SK-N-SH (cell line): Measurements from ENCODE around the gene VAV1. TPM values are rescaled to one million over a fixed set of nuclear protein-coding genes. Genes with fewer than 3 reads are reported as not detected.

Experiments used
- CTCF ChIA-PET: fragments of 300-600, 350-600 bp; formaldehyde crosslinking; extraction: SDS; loops from one replicate; lab custom pipeline; 2021; lab: Yijun Ruan, JAX
- POLR2A ChIA-PET: fragments of 350-600 bp; sonication (Branson Sonifier 250); formaldehyde crosslinking; extraction: SDS; loops from one replicate; lab custom pipeline; 2020; ENCODE audit warnings: antibody characterized with exemption, inconsistent platforms; lab: Yijun Ruan, JAX
- DNase-seq: peaks from one replicate; pipeline ENCODE4 v3.0.0; 2012
- H2AFZ ChIP-seq: fragments of 200-600 bp; sonication (generic); 2 replicates; pipeline ENCODE4 v1.8.1; 2016; ENCODE audit warnings: antibody characterized with exemption, mild to moderate bottlenecking, low read depth
- H3F3A ChIP-seq: fragments of 200-600 bp; sonication (generic); replicated peaks from 2 replicates; pipeline ENCODE3; 2016; ENCODE audit warnings: antibody characterized with exemption, mild to moderate bottlenecking; ENCODE audit not compliant: insufficient read depth
- H3K27ac ChIP-seq, 2 experiments: fragments of 200-500 bp in 1 of 2; fragments of 200-600 bp in 1 of 2; sonication (Bioruptor generic) in 1 of 2; sonication (generic), shearing (Covaris generic) in 1 of 2; 2 replicates each; pipeline versions ENCODE4 v1.5.1 to v1.6.1; 2014 to 2016; ENCODE audit warnings: low read depth in 2 of 2, inconsistent platforms in 1 of 2, low read length in 1 of 2, mild to moderate bottlenecking in 1 of 2, mixed read lengths in 1 of 2
- H3K27me3 ChIP-seq: fragments of 200-600 bp; sonication (generic), shearing (Covaris generic); 2 replicates; pipeline ENCODE4 v1.6.1; 2016; ENCODE audit warnings: mixed run types; ENCODE audit not compliant: insufficient read depth
- H3K36me3 ChIP-seq, 2 experiments: fragments of 200-500 bp in 1 of 2; fragments of 200-600 bp in 1 of 2; sonication (Bioruptor generic) in 1 of 2; sonication (generic) in 1 of 2; replicated peaks in 1 of 2; 2 replicates each; pipeline versions ENCODE3 to v1.5.1; 2014 to 2016; ENCODE audit warnings: low read length in 1 of 2, mild to moderate bottlenecking in 1 of 2; ENCODE audit not compliant: insufficient read depth in 2 of 2, control insufficient read depth in 1 of 2
- H3K4me1 ChIP-seq, 2 experiments: fragments of 200-500 bp in 1 of 2; fragments of 200-600 bp in 1 of 2; sonication (Bioruptor generic) in 1 of 2; sonication (generic), shearing (Covaris generic) in 1 of 2; 2 replicates each; pipeline versions ENCODE4 v1.5.1 to v1.6.1; 2014 to 2016; ENCODE audit warnings: low read depth in 1 of 2, low read length in 1 of 2, mixed run types in 1 of 2; ENCODE audit not compliant: insufficient read depth in 2 of 2, control insufficient read depth in 1 of 2
- H3K4me2 ChIP-seq: fragments of 200-600 bp; sonication (generic), shearing (Covaris generic); 2 replicates; pipeline ENCODE4 v1.6.1; 2017; ENCODE audit warnings: mixed run types
- H3K4me3 ChIP-seq, 2 experiments: fragments of 200-500 bp in 1 of 2; fragments of 200-600 bp in 1 of 2; sonication (Bioruptor generic) in 1 of 2; sonication (generic), shearing (Covaris generic) in 1 of 2; 2 replicates each; pipeline versions ENCODE4 v1.5.1 to v1.8.1; 2014 to 2016; ENCODE audit warnings: low read depth in 2 of 2, inconsistent platforms in 1 of 2, low read length in 1 of 2, mild to moderate bottlenecking in 1 of 2, mixed read lengths in 1 of 2, moderate library complexity in 1 of 2
- H3K79me2 ChIP-seq: fragments of 200-600 bp; sonication (generic); 2 replicates; pipeline ENCODE4 v1.8.1; 2017; ENCODE audit warnings: mild to moderate bottlenecking; ENCODE audit not compliant: insufficient read depth
- H3K9ac ChIP-seq: fragments of 200-600 bp; sonication (generic); 2 replicates; pipeline ENCODE4 v1.6.1; 2017; ENCODE audit warnings: mixed run types
- H3K9me2 ChIP-seq: fragments of 200-600 bp; sonication (generic); 2 replicates; pipeline ENCODE4 v1.6.1; 2017; ENCODE audit warnings: mixed run types
- H3K9me3 ChIP-seq: fragments of 200-600 bp; sonication (generic); 2 replicates; pipeline ENCODE4 v1.6.1; 2017; ENCODE audit warnings: mixed run types, mild to moderate bottlenecking, moderate library complexity
- H4K20me1 ChIP-seq: fragments of 200-600 bp; sonication (generic); 2 replicates; pipeline ENCODE4 v1.6.1; 2017; ENCODE audit warnings: mild to moderate bottlenecking, mixed run types; ENCODE audit not compliant: insufficient read depth
- CHD2 ChIP-seq: fragments of 150-350 bp; IDR thresholded peaks from 2 replicates; pipeline ENCODE4 v1.6.1; 2018; ENCODE audit warnings: low read length; ENCODE audit not compliant: partially characterized antibody
- EZH2phosphoT487 ChIP-seq: fragments of 200-600 bp; sonication (generic); IDR thresholded peaks from 2 replicates; pipeline ENCODE4 v1.6.1; 2017; ENCODE audit warnings: low read depth, mixed run types, mild to moderate bottlenecking, antibody characterized with exemption, moderate library complexity, borderline replicate concordance
- FOSL2 ChIP-seq: IDR thresholded peaks from 2 replicates; pipeline ENCODE4 v1.4.0; 2012; ENCODE audit warnings: low read depth, mild to moderate bottlenecking, moderate library complexity, borderline replicate concordance
- FOXM1 ChIP-seq: IDR thresholded peaks from 2 replicates; pipeline ENCODE4 v1.4.0; 2012; ENCODE audit warnings: low read depth, mild to moderate bottlenecking
- GABPA ChIP-seq: IDR thresholded peaks from 2 replicates; pipeline ENCODE4 v1.4.0; 2012; ENCODE audit warnings: low read depth, mild to moderate bottlenecking
- GATA2 ChIP-seq: sonication (generic); formaldehyde crosslinking; IDR thresholded peaks from 2 replicates; pipeline ENCODE4 v1.5.0; 2020; ENCODE audit warnings: mild to moderate bottlenecking, missing genetic modification reagents
- JUND ChIP-seq: IDR thresholded peaks from 2 replicates; pipeline ENCODE4 v1.4.0; 2012
- MEF2A ChIP-seq: IDR thresholded peaks from 2 replicates; pipeline ENCODE4 v1.4.0; 2012; ENCODE audit warnings: low read depth, borderline replicate concordance
- MXI1 ChIP-seq: IDR thresholded peaks from 2 replicates; pipeline ENCODE4 v1.6.1; 2012; ENCODE audit warnings: mild to moderate bottlenecking, low read depth, low read length, improper control_type of control experiment
- NFIC ChIP-seq: IDR thresholded peaks from 2 replicates; pipeline ENCODE4 v1.4.0; 2012; ENCODE audit warnings: borderline replicate concordance
- NRF1 ChIP-seq: IDR thresholded peaks from 2 replicates; pipeline ENCODE4 v1.6.1; 2012; ENCODE audit warnings: low read depth, mild to moderate bottlenecking, low read length
- POLR2AphosphoS5 ChIP-seq: IDR thresholded peaks from 2 replicates; pipeline ENCODE4 v1.6.1; 2012; ENCODE audit warnings: low read depth, low read length
- RFX5 ChIP-seq: IDR thresholded peaks from 2 replicates; pipeline ENCODE4 v1.6.1; 2012; ENCODE audit warnings: mild to moderate bottlenecking, improper control_type of control experiment, low read length
- RXRA ChIP-seq: IDR thresholded peaks from 2 replicates; pipeline ENCODE4 v1.4.0; 2012; ENCODE audit warnings: low read depth, mild to moderate bottlenecking, borderline replicate concordance
- TAF1 ChIP-seq: IDR thresholded peaks from 2 replicates; pipeline ENCODE4 v1.6.1; 2012; ENCODE audit warnings: low read depth, mild to moderate bottlenecking, low read length, moderate library complexity, borderline replicate concordance
- TEAD4 ChIP-seq: IDR thresholded peaks from 2 replicates; pipeline ENCODE4 v1.4.0; 2012; ENCODE audit warnings: mild to moderate bottlenecking, borderline replicate concordance; ENCODE audit not compliant: insufficient read depth
- YY1 ChIP-seq: IDR thresholded peaks from 2 replicates; pipeline ENCODE4 v1.4.0; 2012; ENCODE audit warnings: low read depth, mild to moderate bottlenecking
- WGBS: methylation state at CpG from one replicate; pipeline ENCODE4 v1.1.6; 2017; ENCODE audit warnings: low lambda C conversion rate; 5-methylcytosine and 5-hydroxymethylcytosine counted together
- polyA plus RNA-seq, 3 experiments: library from polyadenylated mRNA; depleted of rRNA; stranded (reverse); fragments of >200 nt; gene quantifications; 2 replicates each; pipeline ENCODE4 v1.2.3, GENCODE V29; 2012
- TF ChIP-seq, protein P1 (sequence below): fragments of 150-350 bp; IDR thresholded peaks from 2 replicates; pipeline ENCODE4 v1.6.1; 2016; ENCODE audit warnings: mild to moderate bottlenecking, low read depth, low read length
- TF ChIP-seq, protein P2 (sequence below): IDR thresholded peaks from 2 replicates; pipeline ENCODE4 v1.4.0; 2012; ENCODE audit warnings: low read depth, borderline replicate concordance
- TF ChIP-seq, protein P3 (sequence below): fragments of 200-600 bp; sonication (generic); IDR thresholded peaks from 2 replicates; pipeline ENCODE4 v1.6.1; 2017; ENCODE audit warnings: antibody characterized with exemption, mild to moderate bottlenecking, moderate library complexity
- TF ChIP-seq, protein P4 (sequence below): IDR thresholded peaks from 2 replicates; pipeline ENCODE4 v1.4.0; 2012; ENCODE audit warnings: low read depth, borderline replicate concordance

Gene VAV1
- polyA plus RNA-seq, 1 of the 3 experiments (the other 2 are of a cell fraction) = 0.02 TPM

DNA sequence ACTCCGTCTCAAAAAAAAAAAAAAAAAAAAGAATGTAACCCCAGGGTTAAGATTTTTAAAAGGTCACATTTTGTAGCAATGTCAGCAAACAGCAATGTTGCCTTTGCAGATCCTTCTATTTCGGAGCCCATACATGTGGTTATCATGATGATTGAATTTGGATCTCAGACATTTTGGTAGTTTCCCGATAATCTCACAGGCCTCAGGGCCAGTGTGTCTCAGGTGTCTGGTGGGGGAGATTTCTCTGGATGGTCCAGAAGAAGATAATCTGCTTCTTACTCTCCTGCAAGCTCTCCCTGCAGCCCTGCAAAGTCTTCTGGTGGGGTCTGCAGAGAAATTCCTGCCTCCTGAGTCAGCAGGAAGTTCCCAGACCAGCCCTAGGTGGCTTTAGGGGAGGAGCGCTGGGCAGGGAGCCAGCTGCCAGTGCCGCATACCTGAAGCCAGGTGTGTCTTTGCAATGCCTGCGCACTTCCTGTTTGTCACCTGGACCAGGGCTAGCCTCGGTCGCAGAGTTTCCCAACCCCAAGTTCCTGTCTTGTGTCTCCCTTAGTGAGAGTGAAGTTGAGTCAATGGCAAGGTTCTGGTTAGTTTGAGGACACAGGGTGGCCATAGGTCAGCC, 6.7 kb upstream of the VAV1 start:
- TF ChIP-seq NFIC (peak; percentile 23), GATA2 (CRISPR knock-in tag) (no peak), RFX5 (no peak), TAF1 (no peak), RXRA (no peak; the same call in 1 of the 2 replicates), TEAD4 (0 out of 2 replicates have a peak, but pooled peaks have one; percentile 34), GABPA (no peak), FOXM1 (no peak)
- TF ChIP-seq, protein P1, sequence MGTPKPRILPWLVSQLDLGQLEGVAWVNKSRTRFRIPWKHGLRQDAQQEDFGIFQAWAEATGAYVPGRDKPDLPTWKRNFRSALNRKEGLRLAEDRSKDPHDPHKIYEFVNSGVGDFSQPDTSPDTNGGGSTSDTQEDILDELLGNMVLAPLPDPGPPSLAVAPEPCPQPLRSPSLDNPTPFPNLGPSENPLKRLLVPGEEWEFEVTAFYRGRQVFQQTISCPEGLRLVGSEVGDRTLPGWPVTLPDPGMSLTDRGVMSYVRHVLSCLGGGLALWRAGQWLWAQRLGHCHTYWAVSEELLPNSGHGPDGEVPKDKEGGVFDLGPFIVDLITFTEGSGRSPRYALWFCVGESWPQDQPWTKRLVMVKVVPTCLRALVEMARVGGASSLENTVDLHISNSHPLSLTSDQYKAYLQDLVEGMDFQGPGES = no peak
- Histone ChIP-seq H3K9ac (no peak overlapping the region), H2AFZ (no peak overlapping the region), H3F3A (peaks cover 14% of the 10 kb centered on the region), H3K27me3 (peaks cover 11% of the 10 kb centered on the region; the same call in 1 of the 2 replicates), H3K36me3 (no peaks in the 10 kb centered on the region), H3K79me2 (no peaks in the 10 kb centered on the region), H3K4me2 (no peak overlapping the region), H3K4me3 (no peak overlapping the region), H4K20me1 (no peaks in the 10 kb centered on the region), H3K9me3 (no peaks in the 10 kb centered on the region), H3K9me2 (no peaks in the 10 kb centered on the region), H3K4me1 (no peaks in the 10 kb centered on the region; a peak in 2 of 4 replicates), H3K27ac (no peak overlapping the region)
- ChIA-PET POLR2A (no interaction called here), CTCF (no interaction called here)
- WGBS = 22% methylated on average over 6 of the region's 8 CpGs
- DNase-seq = no peak

DNA sequence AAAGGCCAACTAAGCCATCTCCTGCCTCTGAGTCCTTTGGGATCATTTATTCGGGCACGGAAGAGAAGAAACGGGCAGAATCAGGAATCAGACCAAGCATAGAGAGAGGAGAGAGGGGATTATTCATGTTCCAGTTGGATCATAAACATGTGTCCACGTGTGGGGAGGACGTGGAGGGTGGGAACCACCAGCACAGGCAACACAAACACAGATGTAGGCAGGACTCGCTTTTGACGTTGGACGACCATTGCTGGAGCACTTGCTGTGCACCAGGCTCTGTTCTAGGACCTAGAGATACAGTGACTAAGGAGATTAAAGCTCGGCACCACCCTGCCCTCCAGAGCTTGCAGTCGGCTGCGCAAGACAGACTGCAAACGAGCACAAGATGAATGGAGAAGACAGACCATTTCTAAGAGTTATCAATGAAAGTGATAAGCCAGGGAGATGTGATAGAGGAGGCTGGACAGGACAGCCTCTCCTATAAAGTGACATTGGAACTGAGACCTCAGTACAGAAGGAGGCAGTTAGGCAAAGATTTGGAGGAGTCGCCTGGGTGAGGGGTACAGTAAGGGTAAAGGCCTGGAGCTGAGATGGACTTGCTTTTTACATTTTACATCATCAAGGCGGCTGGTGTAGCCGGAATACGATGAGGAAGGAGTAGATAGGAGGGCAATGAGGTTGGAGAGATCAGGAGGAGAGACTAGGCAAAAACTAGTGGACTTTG, 6.0 kb upstream of the VAV1 start:
- TF ChIP-seq MEF2A = no peak
- no peak for TF ChIP-seq FOSL2
- no peak for TF ChIP-seq YY1
- no peak for TF ChIP-seq CHD2
- TF ChIP-seq MXI1 = no peak
- TF ChIP-seq EZH2phosphoT487 = no peak
- TF ChIP-seq POLR2AphosphoS5 = no peak
- no peak for TF ChIP-seq RXRA
- TF ChIP-seq, protein P2, sequence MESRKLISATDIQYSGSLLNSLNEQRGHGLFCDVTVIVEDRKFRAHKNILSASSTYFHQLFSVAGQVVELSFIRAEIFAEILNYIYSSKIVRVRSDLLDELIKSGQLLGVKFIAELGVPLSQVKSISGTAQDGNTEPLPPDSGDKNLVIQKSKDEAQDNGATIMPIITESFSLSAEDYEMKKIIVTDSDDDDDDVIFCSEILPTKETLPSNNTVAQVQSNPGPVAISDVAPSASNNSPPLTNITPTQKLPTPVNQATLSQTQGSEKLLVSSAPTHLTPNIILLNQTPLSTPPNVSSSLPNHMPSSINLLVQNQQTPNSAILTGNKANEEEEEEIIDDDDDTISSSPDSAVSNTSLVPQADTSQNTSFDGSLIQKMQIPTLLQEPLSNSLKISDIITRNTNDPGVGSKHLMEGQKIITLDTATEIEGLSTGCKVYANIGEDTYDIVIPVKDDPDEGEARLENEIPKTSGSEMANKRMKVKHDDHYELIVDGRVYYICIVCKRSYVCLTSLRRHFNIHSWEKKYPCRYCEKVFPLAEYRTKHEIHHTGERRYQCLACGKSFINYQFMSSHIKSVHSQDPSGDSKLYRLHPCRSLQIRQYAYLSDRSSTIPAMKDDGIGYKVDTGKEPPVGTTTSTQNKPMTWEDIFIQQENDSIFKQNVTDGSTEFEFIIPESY = no peak
- TF ChIP-seq, protein P3, sequence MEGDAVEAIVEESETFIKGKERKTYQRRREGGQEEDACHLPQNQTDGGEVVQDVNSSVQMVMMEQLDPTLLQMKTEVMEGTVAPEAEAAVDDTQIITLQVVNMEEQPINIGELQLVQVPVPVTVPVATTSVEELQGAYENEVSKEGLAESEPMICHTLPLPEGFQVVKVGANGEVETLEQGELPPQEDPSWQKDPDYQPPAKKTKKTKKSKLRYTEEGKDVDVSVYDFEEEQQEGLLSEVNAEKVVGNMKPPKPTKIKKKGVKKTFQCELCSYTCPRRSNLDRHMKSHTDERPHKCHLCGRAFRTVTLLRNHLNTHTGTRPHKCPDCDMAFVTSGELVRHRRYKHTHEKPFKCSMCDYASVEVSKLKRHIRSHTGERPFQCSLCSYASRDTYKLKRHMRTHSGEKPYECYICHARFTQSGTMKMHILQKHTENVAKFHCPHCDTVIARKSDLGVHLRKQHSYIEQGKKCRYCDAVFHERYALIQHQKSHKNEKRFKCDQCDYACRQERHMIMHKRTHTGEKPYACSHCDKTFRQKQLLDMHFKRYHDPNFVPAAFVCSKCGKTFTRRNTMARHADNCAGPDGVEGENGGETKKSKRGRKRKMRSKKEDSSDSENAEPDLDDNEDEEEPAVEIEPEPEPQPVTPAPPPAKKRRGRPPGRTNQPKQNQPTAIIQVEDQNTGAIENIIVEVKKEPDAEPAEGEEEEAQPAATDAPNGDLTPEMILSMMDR = no peak
- no peak for TF ChIP-seq NRF1
- TF ChIP-seq, protein P4, sequence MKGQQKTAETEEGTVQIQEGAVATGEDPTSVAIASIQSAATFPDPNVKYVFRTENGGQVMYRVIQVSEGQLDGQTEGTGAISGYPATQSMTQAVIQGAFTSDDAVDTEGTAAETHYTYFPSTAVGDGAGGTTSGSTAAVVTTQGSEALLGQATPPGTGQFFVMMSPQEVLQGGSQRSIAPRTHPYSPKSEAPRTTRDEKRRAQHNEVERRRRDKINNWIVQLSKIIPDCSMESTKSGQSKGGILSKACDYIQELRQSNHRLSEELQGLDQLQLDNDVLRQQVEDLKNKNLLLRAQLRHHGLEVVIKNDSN = no peak
- TF ChIP-seq JUND = no peak
- H2AFZ ChIP-seq = peak overlapping the region; percentile 78; the same call in 1 of the 2 replicates
- H3K9ac ChIP-seq = no peak overlapping the region
- H3F3A ChIP-seq = peaks cover 14% of the 10 kb centered on the region
- 14% methylated on average over 16 of the region's 16 CpGs for WGBS
- no peak overlapping the region for H3K27ac ChIP-seq
- ChIA-PET POLR2A (no interaction called here), CTCF (no interaction called here)
- H3K36me3 ChIP-seq = no peaks in the 10 kb centered on the region
- no peaks in the 10 kb centered on the region for H3K79me2 ChIP-seq
- H3K4me3 ChIP-seq = peak overlapping the region in 1 of 2 experiments; percentile 38; a peak in 1 of 4 replicates
- no peak for DNase-seq
- H3K27me3 ChIP-seq = peaks cover 11% of the 10 kb centered on the region; the same call in 1 of the 2 replicates
- no peaks in the 10 kb centered on the region for H3K9me2 ChIP-seq
- H3K4me1 ChIP-seq = no peaks in the 10 kb centered on the region; a peak in 2 of 4 replicates
- no peaks in the 10 kb centered on the region for H3K9me3 ChIP-seq
- peak overlapping the region; percentile 83 for H3K4me2 ChIP-seq
- H4K20me1 ChIP-seq = no peaks in the 10 kb centered on the region
